Measurements from ENCODE around the gene PPP4R2. TPM values are rescaled to one million over a fixed set of nuclear protein-coding genes. Genes with fewer than 3 reads are reported as not detected.
"Not testable (repeated sequence)": the region's sequence is repeated elsewhere in the genome, so short reads cannot be mapped to it uniquely, and the experiment has no call there.

Gene PPP4R2
- total RNA-seq, 1 donor from 2014 or later: 137 TPM

- DNase-seq (ENCODE audit: low spot score in 2 of 2) (no peak), FAIRE-seq (no peak)
These were observed 63.7 kb downstream of the PPP4R2 start for GRCh38 chr3:73060302-73060723.

DNA sequence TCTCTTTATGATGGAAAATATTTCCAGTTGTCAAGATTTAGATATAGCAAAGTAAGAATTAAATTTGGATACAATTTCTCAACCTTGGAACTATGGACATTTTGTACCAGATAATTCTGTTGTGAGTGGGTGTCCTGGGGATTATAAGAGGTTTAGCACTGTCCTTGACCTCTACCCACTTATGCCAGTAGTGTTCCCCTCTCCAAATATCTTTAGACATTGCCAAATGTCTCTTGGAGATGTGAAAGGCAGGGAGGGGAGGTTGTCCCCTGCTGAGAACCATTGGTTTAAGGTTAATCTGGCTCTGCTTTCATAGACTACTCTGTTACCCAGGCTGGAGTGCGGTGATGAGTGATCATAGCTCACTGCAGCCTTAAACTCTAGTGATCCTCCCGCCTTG is 64.8 kb downstream of the PPP4R2 start, which contains the start of gene EBLN2:
TSS of gene EBLN2 (plus strand) at position 244 of the 400 bp plus-strand sequence. CDS start 423 bp downstream, outside the sequence.
- DNase-seq (ENCODE audit: low spot score in 2 of 2) (no peak), FAIRE-seq (no peak)

GRCh38 chr3:73066243-73066642 is 69.6 kb downstream of the PPP4R2 start:
- not testable (repeated sequence) for FAIRE-seq

GRCh38 chr3:73068419-73068818 is 71.8 kb downstream of the PPP4R2 start:
- no peak for DNase-seq (ENCODE audit: low spot score in 2 of 2)
- no peak for FAIRE-seq

More at GRCh38 chr3:73066243-73066642, 69.6 kb downstream of the PPP4R2 start:
- not testable (repeated sequence) for DNase-seq (ENCODE audit: low spot score in 2 of 2)

- FAIRE-seq (no peak), DNase-seq (ENCODE audit: low spot score in 2 of 2) (no peak)
These were observed 72.6 kb downstream of the PPP4R2 start for GRCh38 chr3:73069187-73069586.

DNA sequence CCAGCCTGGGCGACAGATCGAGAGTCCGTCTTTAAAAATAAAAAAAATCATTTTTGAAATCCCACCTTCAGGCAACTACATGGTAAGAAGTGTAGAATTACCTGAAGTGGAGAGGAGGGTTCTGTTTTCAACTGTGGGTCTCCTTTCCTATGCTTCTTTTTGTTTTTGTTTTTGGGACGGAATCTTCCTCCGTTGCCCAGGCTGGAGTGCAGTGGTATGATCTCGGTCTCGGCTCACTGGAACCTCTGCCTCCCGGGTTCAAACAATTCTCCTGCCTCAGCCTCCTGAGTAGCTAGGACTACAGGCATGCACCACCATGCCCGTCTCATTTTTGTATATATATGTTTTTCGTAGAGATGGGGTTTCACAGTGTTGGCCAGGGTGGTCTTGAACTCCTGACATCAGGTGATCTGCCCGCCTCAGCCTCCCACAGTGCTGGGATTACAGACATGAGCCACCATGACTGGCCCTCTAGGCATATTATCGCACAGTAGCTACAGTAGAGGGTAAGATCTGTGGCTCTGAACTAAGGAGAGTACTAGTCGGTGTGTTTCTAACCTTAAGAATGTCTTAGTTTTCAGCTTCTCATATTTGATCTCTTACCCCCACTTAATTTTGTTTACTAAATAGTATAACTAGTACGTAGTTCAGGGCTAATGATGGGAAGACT is 73.3 kb downstream of the PPP4R2 start:
- FAIRE-seq (no peak), DNase-seq (ENCODE audit: low spot score in 2 of 2) (no peak)

DNA sequence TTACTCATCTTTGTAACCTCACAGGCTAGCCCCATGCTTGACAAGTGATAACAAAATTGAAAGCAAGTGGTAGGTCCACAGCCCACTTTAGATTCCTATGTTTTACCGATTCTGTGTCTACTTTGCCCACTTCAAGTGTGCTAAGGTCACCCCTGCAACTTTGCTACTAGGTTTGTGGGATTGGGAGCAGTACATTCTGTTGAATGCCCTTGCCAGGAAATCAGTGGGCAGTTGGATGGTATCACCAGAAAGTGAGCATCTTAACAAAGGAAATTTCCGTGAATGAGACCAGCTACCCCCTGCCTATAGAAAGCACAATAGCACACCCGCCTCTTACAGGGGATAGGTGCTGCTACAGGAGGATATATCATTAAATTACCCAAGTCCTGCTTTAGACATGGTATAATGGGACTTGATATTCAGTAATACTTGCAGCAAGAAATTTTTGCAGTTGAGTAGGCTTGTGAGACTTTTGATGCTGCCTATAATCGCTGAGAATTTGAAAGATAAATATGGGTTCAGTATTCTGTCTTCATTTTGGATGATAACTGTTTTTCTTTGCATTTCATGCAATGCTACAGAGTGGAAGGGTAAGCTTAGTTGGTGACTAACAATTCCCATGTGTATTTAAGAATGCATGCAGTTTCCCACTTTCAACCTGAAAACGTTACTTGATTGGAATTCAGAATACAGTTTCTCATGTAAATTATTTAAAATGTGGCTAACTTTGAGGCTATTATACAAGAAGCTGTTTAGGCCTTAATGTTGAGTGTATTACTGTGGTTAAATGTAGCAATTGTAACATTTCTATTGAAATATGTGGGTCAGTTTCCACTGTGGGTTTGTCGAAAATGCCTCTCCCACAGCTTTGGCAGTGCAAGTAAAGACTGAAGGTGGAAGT is 74.3 kb downstream of the PPP4R2 start:
- no peak for DNase-seq (ENCODE audit: low spot score in 2 of 2)
- no peak for FAIRE-seq

DNA sequence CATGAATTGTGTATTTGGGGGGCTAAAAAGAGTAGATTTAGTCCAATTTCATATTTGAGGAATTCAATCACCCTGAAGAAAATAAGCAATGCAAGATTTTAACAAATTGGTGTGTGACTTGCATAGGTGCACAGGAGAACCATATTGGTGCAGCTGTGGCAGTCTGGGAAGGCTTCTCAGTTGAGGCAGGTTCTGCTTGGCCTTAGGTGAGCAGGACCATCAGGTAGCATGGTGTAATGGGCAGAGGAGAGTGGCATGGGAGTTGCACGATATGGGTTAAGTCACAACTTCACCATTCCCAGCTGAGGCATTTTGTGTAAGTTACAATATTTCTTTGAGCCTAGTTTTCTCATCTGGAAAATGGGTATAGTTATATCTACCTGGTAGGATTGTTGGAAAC is 75.3 kb downstream of the PPP4R2 start:
- DNase-seq (ENCODE audit: low spot score in 2 of 2): no peak
- FAIRE-seq: no peak

- FAIRE-seq: no peak
These were observed 76.0 kb downstream of the PPP4R2 start for GRCh38 chr3:73072634-73073033.

DNA sequence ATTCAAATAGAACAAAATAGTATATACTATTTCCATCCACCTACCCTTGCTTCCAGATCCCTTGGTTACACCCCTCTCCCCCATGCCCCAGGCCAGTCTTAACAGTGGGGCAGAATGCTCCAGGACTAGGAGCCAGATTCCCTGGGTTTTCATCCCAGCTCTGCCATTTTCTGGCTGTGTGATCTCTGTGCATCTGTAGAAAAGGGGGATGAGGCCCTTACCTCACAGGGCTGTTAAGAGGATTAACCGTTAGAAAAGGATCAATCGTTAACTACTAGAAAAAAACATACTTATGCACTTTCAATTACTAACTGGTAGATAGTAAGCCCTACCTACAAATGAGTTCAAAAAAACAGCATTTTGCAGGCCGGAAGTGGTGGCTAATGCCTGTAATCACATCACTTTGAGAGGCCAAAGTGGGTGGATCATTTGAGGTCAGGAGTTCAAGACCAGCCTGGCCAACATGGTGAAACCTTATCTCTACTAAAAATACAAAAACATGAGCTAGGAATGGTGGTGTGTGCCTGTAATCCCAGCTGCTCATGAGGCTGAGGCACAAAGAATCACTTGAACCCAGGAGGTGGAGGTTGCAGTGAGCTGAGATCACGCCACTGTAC is 76.6 kb downstream of the PPP4R2 start:
- DNase-seq (ENCODE audit: low spot score in 2 of 2): no peak
- no peak for FAIRE-seq

More at GRCh38 chr3:73072634-73073033, 76.0 kb downstream of the PPP4R2 start:
- no peak for DNase-seq (ENCODE audit: low spot score in 2 of 2)

- no peak for FAIRE-seq
These were observed 78.2 kb downstream of the PPP4R2 start for GRCh38 chr3:73074781-73075180.

GRCh38 chr3:73080216-73080966 is 83.8 kb downstream of the PPP4R2 start:
- no peak for DNase-seq (ENCODE audit: low spot score in 2 of 2)
- FAIRE-seq: no peak

More at GRCh38 chr3:73074781-73075180, 78.2 kb downstream of the PPP4R2 start:
- no peak for DNase-seq (ENCODE audit: low spot score in 2 of 2)

- no peak for FAIRE-seq
- no peak for DNase-seq (ENCODE audit: low spot score in 2 of 2)
These were observed 84.5 kb downstream of the PPP4R2 start for GRCh38 chr3:73081140-73081539.

- DNase-seq (ENCODE audit: low spot score in 2 of 2): no peak
- FAIRE-seq: no peak
These were observed 87.6 kb downstream of the PPP4R2 start for GRCh38 chr3:73084170-73084569.

DNA sequence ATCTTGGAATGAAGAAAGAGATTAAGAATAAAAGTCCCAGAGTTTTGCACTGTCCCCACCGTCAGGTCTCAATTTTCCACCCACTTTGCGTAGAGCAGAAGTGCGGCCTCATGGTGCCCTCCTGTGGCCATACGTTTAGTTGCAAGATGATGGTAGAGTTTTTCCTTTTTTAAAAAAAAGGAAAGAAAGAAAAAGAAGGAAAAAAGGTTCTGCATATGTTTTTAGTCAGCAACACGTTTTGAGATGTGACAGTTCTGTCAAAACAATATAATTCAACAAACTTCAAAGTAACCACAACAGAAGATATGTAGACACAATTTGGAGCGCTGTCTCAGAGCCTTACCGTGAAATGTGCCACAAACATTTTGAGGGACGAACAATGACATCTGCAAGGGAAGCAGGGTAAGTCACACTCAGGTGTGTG is 89.5 kb downstream of the PPP4R2 start:
- FAIRE-seq: peak; percentile 76
- DNase-seq (ENCODE audit: low spot score in 2 of 2): peak; percentile 24 to 51

DNA sequence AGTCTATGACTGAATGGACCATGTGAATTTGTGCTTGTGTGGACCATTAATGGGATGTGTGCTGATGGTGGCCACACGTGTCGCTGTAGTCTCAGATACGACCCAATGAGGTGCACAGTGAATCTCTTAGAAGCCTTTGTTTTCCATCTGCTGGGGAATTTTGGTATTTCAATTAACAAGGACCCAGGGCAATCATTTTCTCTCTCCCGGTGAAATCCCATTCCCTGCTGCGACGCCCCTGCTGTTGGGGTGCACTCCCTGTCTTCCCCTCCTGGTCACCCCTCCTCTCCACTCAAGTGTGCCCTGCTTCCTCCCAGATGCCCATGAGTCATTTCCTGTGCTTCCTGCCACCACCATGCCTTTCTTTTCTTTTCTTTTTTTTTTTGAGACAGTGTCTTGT is 97.5 kb downstream of the PPP4R2 start:
- DNase-seq (ENCODE audit: low spot score in 2 of 2) (no peak), FAIRE-seq (no peak)

GRCh38 chr3:73094951-73095350 is 98.3 kb downstream of the PPP4R2 start:
- FAIRE-seq (no peak), DNase-seq (ENCODE audit: low spot score in 2 of 2) (no peak)

DNA sequence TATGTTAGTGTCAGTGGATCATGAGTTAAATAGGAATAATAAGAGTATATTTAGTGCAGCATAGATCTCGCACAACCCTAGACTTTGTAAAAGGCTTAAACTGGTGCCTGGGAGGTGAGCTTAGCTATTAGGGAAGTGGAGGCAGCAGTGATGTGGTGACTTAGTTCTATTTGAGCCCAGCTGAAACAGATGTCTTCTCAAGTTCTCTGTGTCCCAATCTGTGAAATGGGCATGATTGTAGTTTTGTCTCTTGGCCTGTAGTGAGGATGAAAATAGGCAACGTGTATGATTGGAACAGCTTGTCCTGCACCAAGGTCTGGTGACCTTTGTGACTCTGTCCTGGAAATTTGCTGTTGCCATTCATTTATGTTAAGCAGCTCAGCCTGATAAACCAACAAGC is 99.6 kb downstream of the PPP4R2 start:
- DNase-seq (ENCODE audit: low spot score in 2 of 2) (no peak), FAIRE-seq (no peak)

DNA sequence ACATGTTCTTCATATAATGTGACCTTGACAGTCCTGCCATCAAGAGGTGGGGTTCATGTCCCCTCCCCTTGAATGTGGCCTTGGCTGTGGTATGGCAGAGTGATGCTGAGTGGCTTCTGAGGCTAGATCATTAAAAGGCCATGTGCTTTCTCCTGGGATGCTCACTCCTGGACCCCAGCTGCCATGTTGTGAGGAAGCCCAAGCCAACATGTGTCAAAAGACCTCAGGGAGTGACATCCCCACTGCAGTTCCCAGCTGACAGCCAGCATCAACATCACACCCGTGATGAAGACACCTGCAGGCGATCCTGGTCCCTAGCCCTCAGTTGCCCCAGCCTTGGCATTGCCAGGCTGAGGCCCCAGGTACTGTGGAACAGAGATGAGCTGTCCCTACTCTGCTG is 101.4 kb downstream of the PPP4R2 start:
- FAIRE-seq: no peak

DNA sequence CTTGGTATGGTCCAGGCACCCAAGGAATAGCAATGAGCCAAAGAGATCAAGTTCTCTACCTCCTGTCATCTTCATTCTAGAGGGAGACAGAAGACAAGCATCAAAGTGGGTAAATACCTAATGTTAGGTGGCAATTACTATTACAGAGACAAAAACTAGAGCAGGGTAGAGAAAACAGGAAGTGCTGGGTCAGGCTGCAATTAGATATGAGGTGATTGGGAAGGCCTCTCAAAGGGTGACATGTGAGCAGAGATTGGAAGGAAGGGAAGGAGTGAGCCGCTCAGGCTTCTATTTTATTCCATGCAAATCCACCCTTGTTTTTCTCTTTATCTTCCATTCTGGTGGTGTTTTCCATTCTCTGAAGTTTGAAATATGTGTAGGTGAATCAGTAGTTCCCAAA is 102.3 kb downstream of the PPP4R2 start:
- FAIRE-seq: no peak
- DNase-seq (ENCODE audit: low spot score in 2 of 2): no peak

More for the DNA sequence above, 101.4 kb downstream of the PPP4R2 start:
- no peak for DNase-seq (ENCODE audit: low spot score in 2 of 2)
